GM23248 (cell line): ENCODE results near the gene SNX13. TPM values are rescaled to one million over a fixed set of nuclear protein-coding genes. Genes with fewer than 3 reads are reported as not detected.

ENCODE experiments used
- DNase-seq: peaks from one replicate; pipeline ENCODE4 v3.0.0-alpha.2; 2015
- H2AFZ ChIP-seq: fragments of 200-600 bp; sonication (generic); 2 replicates; pipeline ENCODE4 v1.6.1; 2016; ENCODE audit warnings: antibody characterized with exemption
- H3F3A ChIP-seq: fragments of 200-600 bp; sonication (generic); 2 replicates; pipeline ENCODE4 v1.6.1; 2016; ENCODE audit warnings: mild to moderate bottlenecking, antibody characterized with exemption, mixed run types; ENCODE audit not compliant: insufficient read depth
- H3K27ac ChIP-seq: fragments of 200-600 bp; sonication (generic); 2 replicates; pipeline ENCODE4 v1.5.1; 2016; ENCODE audit warnings: mild to moderate bottlenecking
- H3K27me3 ChIP-seq: fragments of 200-600 bp; sonication (generic); replicated peaks from 2 replicates; pipeline ENCODE4 v1.6.1; 2016; ENCODE audit warnings: mild to moderate bottlenecking; ENCODE audit not compliant: insufficient read depth
- H3K36me3 ChIP-seq: fragments of 200-600 bp; sonication (generic); 2 replicates; pipeline ENCODE4 v1.6.1; 2016; ENCODE audit warnings: low read depth, mild to moderate bottlenecking
- H3K4me1 ChIP-seq: fragments of 200-600 bp; sonication (generic); 2 replicates; pipeline ENCODE4 v1.6.1; 2016; ENCODE audit warnings: mild to moderate bottlenecking; ENCODE audit not compliant: insufficient read depth
- H3K4me2 ChIP-seq: fragments of 200-600 bp; sonication (generic); one replicate; pipeline ENCODE4 v1.6.1; 2016; ENCODE audit warnings: mild to moderate bottlenecking; ENCODE audit not compliant: unreplicated experiment
- H3K4me3 ChIP-seq: fragments of 200-600 bp; sonication (generic); 2 replicates; pipeline ENCODE4 v1.5.1; 2016; ENCODE audit warnings: mild to moderate bottlenecking
- H3K79me2 ChIP-seq: fragments of 200-600 bp; sonication (generic); 2 replicates; pipeline ENCODE4 v1.6.1; 2016; ENCODE audit warnings: mild to moderate bottlenecking; ENCODE audit not compliant: insufficient read depth
- H3K9ac ChIP-seq: fragments of 200-600 bp; sonication (generic); 2 replicates; pipeline ENCODE4 v1.6.1; 2016; ENCODE audit warnings: mild to moderate bottlenecking
- H3K9me2 ChIP-seq: fragments of 200-600 bp; sonication (generic); 2 replicates; pipeline ENCODE4 v1.6.1; 2016; ENCODE audit warnings: mixed run types, mild to moderate bottlenecking, moderate library complexity; ENCODE audit not compliant: insufficient read depth
- H3K9me3 ChIP-seq: fragments of 200-600 bp; sonication (generic); one replicate; pipeline ENCODE4 v1.6.1; 2017; ENCODE audit warnings: low read depth
- H4K20me1 ChIP-seq: fragments of 200-600 bp; sonication (generic); 2 replicates; pipeline ENCODE4 v1.6.0; 2016; ENCODE audit not compliant: insufficient read depth
- EZH2 ChIP-seq: fragments of 200-600 bp; sonication (generic); IDR thresholded peaks from 2 replicates; pipeline ENCODE4 v1.6.1; 2018; ENCODE audit warnings: antibody characterized with exemption, mild to moderate bottlenecking; ENCODE audit not compliant: insufficient read depth, poor library complexity, severe bottlenecking
- EZH2phosphoT487 ChIP-seq: fragments of 200-600 bp; sonication (generic); IDR thresholded peaks from 2 replicates; pipeline ENCODE4 v1.6.1; 2018; ENCODE audit warnings: antibody characterized with exemption, moderate library complexity, mild to moderate bottlenecking, low read depth; ENCODE audit not compliant: insufficient read depth
- WGBS, 2 experiments: methylation state at CpG; one replicate each; pipeline ENCODE4 v1.1.6; 2015 to 2017; ENCODE audit warnings: low lambda C conversion rate in 2 of 2, low coverage in 1 of 2; ENCODE audit errors: missing lambda C conversion rate in 2 of 2; 5-methylcytosine and 5-hydroxymethylcytosine counted together
- in situ Hi-C: fragments of 300-500 bp; cut with MboI; formaldehyde crosslinking; loops from 2 replicates; pipeline ENCODE4 v1.15.0; 2020
- polyA plus RNA-seq: library from polyadenylated mRNA; unstranded; fragments of >200 nt; fragmentation: Nextera tagmentation; extraction: Ambion mirVana; gene quantifications from 2 replicates; pipeline ENCODE4 v1.2.1, GENCODE V29; 2016
- total RNA-seq: library from RNA; depleted of rRNA; stranded (reverse); fragments of >200 nt; shearing (Covaris generic); gene quantifications from 2 replicates; pipeline ENCODE4 v1.2.3, GENCODE V29; 2014

Gene SNX13
- total and polyA plus RNA-seq, 2 experiments from 2014 or later: 21.8 to 34.2 TPM

- H2AFZ ChIP-seq: no peak overlapping the region
- no peaks in the 10 kb centered on the region for H3K9me3 ChIP-seq
- H3K27me3 ChIP-seq: no peaks in the 10 kb centered on the region
- H3K4me2 ChIP-seq: no peak overlapping the region
- H4K20me1 ChIP-seq: no peaks in the 10 kb centered on the region; the same call in 1 of the 2 replicates
- H3K4me1 ChIP-seq: peaks cover 21% of the 10 kb centered on the region
- no peak for DNase-seq
- no peaks in the 10 kb centered on the region for H3K79me2 ChIP-seq
- H3K36me3 ChIP-seq: no peaks in the 10 kb centered on the region
- TF ChIP-seq EZH2: no peak
- H3F3A ChIP-seq: peaks cover 34% of the 10 kb centered on the region
- H3K4me3 ChIP-seq: no peak overlapping the region
- H3K27ac ChIP-seq: no peak overlapping the region
- no peaks in the 10 kb centered on the region for H3K9me2 ChIP-seq
- H3K9ac ChIP-seq: no peak overlapping the region
- in situ Hi-C loops: loop anchor here (25.0 kb wide), 1 partner anchor 565 kb away; no protein-coding TSS in a partner anchor
- 62% methylated on average over 3 of the region's 3 CpGs for WGBS, 2 experiments
Measured at GRCh38 chr7:17771901-17772408, 168.3 kb downstream of the SNX13 start.

GRCh38 chr7:17770710-17771375 is 169.5 kb downstream of the SNX13 start:
- H3K36me3 ChIP-seq: no peaks in the 10 kb centered on the region
- H2AFZ ChIP-seq: no peak overlapping the region
- TF ChIP-seq EZH2: no peak
- in situ Hi-C loops: loop anchor here (25.0 kb wide), 1 partner anchor 566 kb away; no protein-coding TSS in a partner anchor
- WGBS, 2 experiments: 75 to 80% methylated on average over 4 of the region's 4 CpGs
- no peaks in the 10 kb centered on the region; the same call in 1 of the 2 replicates for H4K20me1 ChIP-seq
- H3K4me3 ChIP-seq: no peak overlapping the region
- peaks cover 33% of the 10 kb centered on the region for H3F3A ChIP-seq
- H3K9me3 ChIP-seq: no peaks in the 10 kb centered on the region
- H3K27me3 ChIP-seq: no peaks in the 10 kb centered on the region
- DNase-seq: no peak
- no peak overlapping the region for H3K4me2 ChIP-seq
- no peaks in the 10 kb centered on the region for H3K9me2 ChIP-seq
- peaks cover 21% of the 10 kb centered on the region for H3K4me1 ChIP-seq
- no peak overlapping the region for H3K9ac ChIP-seq
- H3K27ac ChIP-seq: no peak overlapping the region
- no peaks in the 10 kb centered on the region for H3K79me2 ChIP-seq

GRCh38 chr7:17769918-17770317 is 170.4 kb downstream of the SNX13 start:
- no peak for TF ChIP-seq EZH2phosphoT487
- Histone ChIP-seq H2AFZ (no peak overlapping the region), H3K4me1 (peaks cover 21% of the 10 kb centered on the region), H3K9me3 (no peaks in the 10 kb centered on the region), H4K20me1 (no peaks in the 10 kb centered on the region; the same call in 1 of the 2 replicates), H3K4me2 (no peak overlapping the region), H3K27ac (no peak overlapping the region), H3K36me3 (no peaks in the 10 kb centered on the region), H3K9me2 (no peaks in the 10 kb centered on the region), H3K79me2 (no peaks in the 10 kb centered on the region), H3K4me3 (no peak overlapping the region), H3K27me3 (no peaks in the 10 kb centered on the region), H3F3A (peaks cover 23% of the 10 kb centered on the region), H3K9ac (no peak overlapping the region)
- in situ Hi-C loops: loop anchor here (25.0 kb wide), 1 partner anchor 567 kb away; no protein-coding TSS in a partner anchor
- peak; percentile 78 for DNase-seq
- 18 to 19% methylated on average over 2 of the region's 2 CpGs for WGBS, 2 experiments

GRCh38 chr7:17758008-17758407 is 182.3 kb downstream of the SNX13 start:
- Histone ChIP-seq H3K9me3 (no peaks in the 10 kb centered on the region), H3F3A (no peaks in the 10 kb centered on the region), H3K9me2 (no peaks in the 10 kb centered on the region), H3K27me3 (no peaks in the 10 kb centered on the region), H3K27ac (no peak overlapping the region), H3K9ac (no peak overlapping the region), H4K20me1 (no peaks in the 10 kb centered on the region), H2AFZ (no peak overlapping the region), H3K79me2 (no peaks in the 10 kb centered on the region), H3K36me3 (no peaks in the 10 kb centered on the region), H3K4me3 (no peak overlapping the region), H3K4me2 (no peak overlapping the region), H3K4me1 (no peaks in the 10 kb centered on the region)
- TF ChIP-seq EZH2 (no peak), EZH2phosphoT487 (no peak)
- in situ Hi-C loops: loop anchor here (25.0 kb wide), 1 partner anchor 579 kb away; no protein-coding TSS in a partner anchor
- DNase-seq: no peak
- 74 to 75% methylated on average over 3 of the region's 3 CpGs for WGBS, 2 experiments
